Tibial nerve (tissue), 4 donors: ENCODE data around the gene LAMC3. TPM values are rescaled to one million over a fixed set of nuclear protein-coding genes. Genes with fewer than 3 reads are reported as not detected.

Experiments used
- DNase-seq, 2 donors: peaks; one replicate each; pipeline ENCODE4 v3.0.0-alpha.2; 2019; ENCODE audit warnings: low spot score in 2 of 2
- H3K27ac ChIP-seq, 4 donors: fragments of 200-600 bp; sonication (generic) in 3 of 4; one replicate each; pipeline ENCODE4 v1.5.1; 2017 to 2019; ENCODE audit warnings: mild to moderate bottlenecking in 1 of 4
- H3K27me3 ChIP-seq, 2 donors: fragments of 200-600 bp; sonication (generic) in 1 of 2; one replicate each; pipeline versions ENCODE4 v1.5.1 to v1.6.0; 2017 to 2019
- H3K36me3 ChIP-seq, 3 donors: fragments of 200-600 bp; sonication (generic); one replicate each; pipeline ENCODE4 v1.5.1; 2018 to 2019
- H3K4me1 ChIP-seq, 4 donors: fragments of 200-600 bp; sonication (generic) in 3 of 4; one replicate each; pipeline ENCODE4 v1.5.1; 2017 to 2019
- H3K4me3 ChIP-seq, 4 donors: fragments of 200-600 bp; sonication (generic) in 3 of 4; one replicate each; pipeline ENCODE4 v1.5.1; 2017 to 2019; ENCODE audit warnings: mild to moderate bottlenecking in 1 of 4, moderate library complexity in 1 of 4
- H3K9me3 ChIP-seq, 4 donors: fragments of 200-600 bp; sonication (generic) in 3 of 4; one replicate each; pipeline ENCODE4 v1.5.1; 2017 to 2019
- CTCF ChIP-seq, 5 experiments: fragments of 200-600 bp in 3 of 5; fragments of 450-650 bp in 2 of 5; sonication (generic) in 3 of 5; IDR thresholded peaks; one replicate each; pipeline ENCODE4 v1.5.1; 2016 to 2019; ENCODE audit warnings: antibody characterized with exemption in 5 of 5, mild to moderate bottlenecking in 3 of 5, moderate library complexity in 2 of 5
- EP300 ChIP-seq, 2 donors: sonication (generic); formaldehyde crosslinking; IDR thresholded peaks; one replicate each; pipeline ENCODE4 v1.6.1; 2017; ENCODE audit warnings: antibody characterized with exemption in 2 of 2, mild to moderate bottlenecking in 1 of 2
- POLR2A ChIP-seq, 2 donors: fragments of 450-650 bp; IDR thresholded peaks; one replicate each; pipeline ENCODE4 v1.6.1; 2017; ENCODE audit warnings: antibody characterized with exemption in 2 of 2, mild to moderate bottlenecking in 2 of 2, moderate library complexity in 2 of 2
- WGBS, 2 donors: methylation state at CpG; one replicate each; pipeline ENCODE4 v1.1.5; 2018; 5-methylcytosine and 5-hydroxymethylcytosine counted together
- total RNA-seq, 4 donors: library from RNA; depleted of rRNA; stranded (reverse); fragments of >200 nt; gene quantifications; one replicate each; pipeline ENCODE4 v1.1.0, GENCODE V29; 2016

LAMC3 gene
- total RNA-seq, 4 donors from 2014 or later, result 0.21 to 1.6 TPM; not detected in 2

- no peaks in the 10 kb centered on the region for H3K9me3 ChIP-seq
- no peaks in the 10 kb centered on the region for H3K27me3 ChIP-seq
- H3K4me1 ChIP-seq, result no peaks in the 10 kb centered on the region
- no peak overlapping the region for H3K4me3 ChIP-seq
- no peaks in the 10 kb centered on the region for H3K36me3 ChIP-seq
- no peak for TF ChIP-seq CTCF (IDR thresholded peaks at IDR 0.05)
- no peak for TF ChIP-seq POLR2A (IDR thresholded peaks at IDR 0.05)
- no peak for TF ChIP-seq EP300 (IDR thresholded peaks at IDR 0.05)
- H3K27ac ChIP-seq, result no peak overlapping the region
- 74 to 85% methylated on average over 23 of the region's 23 CpGs for WGBS, 2 donors
- no peak for DNase-seq
Observed at GRCh38 chr9:131085370-131086122, 76.6 kb downstream of the LAMC3 start.

GRCh38 chr9:131087354-131087893 is 78.5 kb downstream of the LAMC3 start:
- WGBS, 2 donors, result 89 to 90% methylated on average over 14 to 18 of the region's 19 CpGs
- H3K27me3 ChIP-seq, result peaks cover 0 to 3% of the 10 kb centered on the region in 2 donors
- no peaks in the 10 kb centered on the region for H3K9me3 ChIP-seq
- H3K27ac ChIP-seq, result no peak overlapping the region
- no peaks in the 10 kb centered on the region for H3K4me1 ChIP-seq
- no peak for TF ChIP-seq CTCF (IDR thresholded peaks at IDR 0.05)
- no peak for TF ChIP-seq EP300 (IDR thresholded peaks at IDR 0.05)
- no peak for TF ChIP-seq POLR2A (IDR thresholded peaks at IDR 0.05)
- no peaks in the 10 kb centered on the region for H3K36me3 ChIP-seq
- no peak overlapping the region for H3K4me3 ChIP-seq
- DNase-seq, result no peak

- H3K4me3 ChIP-seq, result no peak overlapping the region
- no peaks in the 10 kb centered on the region for H3K9me3 ChIP-seq
- no peak for DNase-seq
- TF ChIP-seq EP300 (IDR thresholded peaks at IDR 0.05), result no peak
- TF ChIP-seq POLR2A (IDR thresholded peaks at IDR 0.05), result no peak
- no peak for TF ChIP-seq CTCF (IDR thresholded peaks at IDR 0.05)
- no peaks in the 10 kb centered on the region for H3K4me1 ChIP-seq
- no peaks in the 10 kb centered on the region for H3K36me3 ChIP-seq
- peaks cover 0 to 23% of the 10 kb centered on the region in 2 donors for H3K27me3 ChIP-seq
- WGBS, 2 donors, result 86 to 92% methylated on average over 13 of the region's 13 CpGs
- no peak overlapping the region for H3K27ac ChIP-seq
Observed at GRCh38 chr9:131090025-131090787, 81.2 kb downstream of the LAMC3 start.

DNA sequence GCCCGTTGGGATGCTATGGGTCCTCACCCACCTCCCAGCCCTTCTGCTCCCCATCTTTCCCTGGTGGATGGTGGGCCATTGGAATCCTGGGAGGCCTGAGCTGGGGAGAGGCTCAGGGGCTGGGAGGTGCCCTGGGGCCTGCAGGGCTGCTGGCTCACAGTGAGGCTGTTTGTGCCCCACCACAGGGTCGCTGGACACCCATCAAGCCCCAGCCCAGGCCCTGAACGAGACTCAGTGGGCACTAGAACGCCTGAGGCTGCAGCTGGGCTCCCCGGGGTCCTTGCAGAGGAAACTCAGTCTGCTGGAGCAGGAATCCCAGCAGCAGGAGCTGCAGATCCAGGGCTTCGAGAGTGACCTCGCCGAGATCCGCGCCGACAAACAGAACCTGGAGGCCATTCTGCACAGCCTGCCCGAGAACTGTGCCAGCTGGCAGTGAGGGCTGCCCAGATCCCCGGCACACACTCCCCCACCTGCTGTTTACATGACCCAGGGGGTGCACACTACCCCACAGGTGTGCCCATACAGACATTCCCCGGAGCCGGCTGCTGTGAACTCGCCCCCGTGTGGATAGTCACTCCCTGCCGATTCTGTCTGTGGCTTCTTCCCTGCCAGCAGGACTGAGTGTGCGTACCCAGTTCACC is 82.5 kb downstream of the LAMC3 start:
- Histone ChIP-seq H3K4me1 (peaks cover 0 to 11% (median under 1%) of the 10 kb centered on the region in 4 donors), H3K27me3 (peaks cover 0 to 28% of the 10 kb centered on the region in 2 donors), H3K4me3 (no peak overlapping the region), H3K36me3 (no peaks in the 10 kb centered on the region), H3K9me3 (no peaks in the 10 kb centered on the region), H3K27ac (no peak overlapping the region)
- no peak for TF ChIP-seq POLR2A (IDR thresholded peaks at IDR 0.05)
- TF ChIP-seq CTCF (IDR thresholded peaks at IDR 0.05), result no peak
- no peak for TF ChIP-seq EP300 (IDR thresholded peaks at IDR 0.05)
- WGBS, 2 donors, result 82 to 89% methylated on average over 7 to 13 of the region's 19 CpGs
- no peak for DNase-seq
